Epidermal melanocyte (primary cell): ENCODE measurements around the gene HSP90AB1.

Source experiments
- DNase-seq: peaks from one replicate; pipeline ENCODE4 v3.0.0; 2011; ENCODE audit warnings: low spot score; ENCODE audit not compliant: insufficient read length

Gene HSP90AB1

GRCh38 chr6:44255105-44255808 lies 8.4 kb downstream of the HSP90AB1 start:
- no peak for DNase-seq

GRCh38 chr6:44255871-44256774 lies 9.2 kb downstream of the HSP90AB1 start:
- DNase-seq, result no peak

DNA sequence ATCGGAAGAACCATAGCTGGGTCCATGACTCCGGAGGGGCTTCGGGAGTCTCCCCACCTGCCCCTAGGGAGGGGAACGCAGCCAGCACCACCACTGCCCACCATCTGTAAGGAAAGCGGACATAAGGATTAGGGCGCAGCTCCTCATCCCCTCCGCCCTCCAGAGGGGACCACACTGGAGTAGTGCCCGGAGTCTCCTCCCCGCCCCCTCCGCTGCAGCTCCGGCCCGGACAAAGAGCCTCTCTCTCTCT lies 9.8 kb downstream of the HSP90AB1 start:
- DNase-seq, result no peak

- DNase-seq, result peak; percentile 88
These were observed 10.3 kb downstream of the HSP90AB1 start, which contains the start of gene SLC35B2 for GRCh38 chr6:44257025-44257752. SLC35B2 (minus strand) TSS chr6:44257528; CDS start chr6:44257410, 118 bp downstream.

DNA sequence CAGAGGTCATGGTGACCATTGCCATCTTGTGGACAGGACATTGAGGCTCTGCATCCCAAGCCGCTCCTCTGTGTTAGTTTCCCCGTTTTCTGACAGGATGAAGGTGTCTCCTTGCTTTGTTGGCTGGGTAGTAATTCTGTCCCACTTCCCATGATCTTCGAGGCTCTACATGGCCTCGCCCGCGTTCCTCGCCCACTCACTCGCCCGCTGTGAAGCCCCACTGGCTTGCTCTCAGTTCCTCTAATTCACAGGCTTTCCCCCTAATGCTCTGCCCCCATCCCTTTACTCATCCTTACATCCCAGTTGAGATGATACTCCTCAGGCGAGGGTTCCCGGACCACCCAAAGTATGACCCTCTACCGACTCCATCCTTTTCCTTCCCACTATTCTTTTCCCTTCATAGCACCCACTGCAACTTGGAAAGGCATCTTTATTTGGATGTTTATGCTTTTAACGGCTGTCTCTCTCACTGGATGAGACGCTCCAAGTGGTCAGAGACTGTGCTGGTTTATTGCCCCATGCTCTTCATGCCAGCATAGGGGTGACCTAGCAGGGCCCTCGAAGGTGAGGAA lies 10.9 kb downstream of the HSP90AB1 start:
- DNase-seq, result no peak

- no peak for DNase-seq
These were observed 11.5 kb downstream of the HSP90AB1 start for GRCh38 chr6:44258325-44258863.

DNA sequence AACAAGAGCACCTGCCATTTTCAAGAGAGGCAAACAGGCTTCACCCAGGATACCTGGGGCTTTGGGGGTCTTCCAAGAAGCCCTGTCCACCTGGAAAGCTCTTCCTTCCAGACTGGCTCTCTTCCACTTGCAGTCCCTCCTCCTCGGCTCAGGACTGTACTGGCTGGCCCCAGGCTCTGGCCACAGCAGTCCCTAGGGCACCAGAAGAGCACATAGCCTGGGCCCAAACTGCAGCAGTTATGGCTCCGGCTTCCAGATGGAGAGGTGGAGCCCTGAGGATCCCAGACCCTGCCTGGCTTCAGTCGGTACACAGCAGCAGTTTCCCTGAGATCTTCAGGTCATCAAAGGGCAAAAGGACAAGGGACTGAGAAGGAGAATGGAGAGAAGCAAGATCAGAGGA lies 12.0 kb downstream of the HSP90AB1 start:
- DNase-seq, result no peak

DNA sequence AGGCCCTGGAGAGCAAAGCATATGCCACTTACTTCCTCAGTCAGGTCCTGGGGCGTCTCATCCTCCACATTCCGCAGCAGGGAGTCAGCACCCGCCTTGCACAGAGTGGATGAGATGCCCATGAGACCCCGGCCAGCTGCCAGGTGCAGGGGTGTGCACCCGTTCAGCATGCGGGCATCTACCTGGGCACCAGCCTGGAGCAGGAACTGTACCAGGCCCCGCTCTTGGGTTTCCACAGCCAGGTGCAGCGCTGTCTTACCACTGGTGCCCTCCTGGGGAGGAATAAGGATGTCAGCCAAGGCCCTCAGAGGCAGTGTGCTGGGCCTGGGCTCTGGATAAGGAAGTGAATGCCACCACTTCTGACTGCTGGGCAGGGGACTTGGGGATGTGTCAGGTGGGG lies 13.1 kb downstream of the HSP90AB1 start:
- no peak for DNase-seq

DNA sequence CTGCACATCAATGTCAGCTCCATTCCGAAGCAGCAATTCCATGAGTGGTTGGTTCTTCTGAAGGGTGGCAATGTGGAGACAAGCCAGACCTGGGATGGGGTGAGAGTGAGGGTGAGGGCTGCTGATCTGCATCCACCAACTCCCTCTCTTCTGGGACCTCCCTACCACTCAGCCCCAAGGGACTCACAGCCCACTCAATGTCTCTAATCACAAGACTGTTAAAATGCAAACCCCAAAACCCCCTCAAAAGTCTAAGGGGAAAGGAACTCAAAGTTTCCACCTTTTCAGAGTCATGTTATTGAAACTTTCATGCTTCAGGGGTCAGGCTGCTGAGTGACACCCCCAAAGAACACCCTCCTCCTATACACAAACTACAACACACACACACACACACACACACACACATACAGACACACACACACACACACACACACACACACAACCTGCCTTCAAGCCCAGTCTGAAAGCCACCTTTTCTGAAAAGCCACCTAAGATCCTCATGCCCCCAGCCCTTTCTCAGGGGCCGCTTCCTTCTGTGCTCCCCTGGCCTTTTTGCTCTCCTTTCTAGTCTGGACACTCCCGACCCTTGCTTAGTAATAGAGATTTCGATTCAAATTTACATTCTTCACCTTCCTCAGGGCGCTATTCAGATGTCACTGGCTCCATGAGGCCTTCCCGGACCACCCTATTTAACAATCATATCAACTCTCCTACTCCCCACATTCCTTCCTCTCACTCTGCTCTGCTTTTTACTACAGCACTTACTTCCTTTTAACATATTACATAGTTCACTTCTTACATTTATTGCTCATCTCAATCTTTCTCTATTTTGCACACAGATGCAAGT lies 13.8 kb downstream of the HSP90AB1 start:
- no peak for DNase-seq

- no peak for DNase-seq
These were observed 14.7 kb downstream of the HSP90AB1 start for GRCh38 chr6:44261581-44261980.

GRCh38 chr6:44262467-44263353 lies 15.8 kb downstream of the HSP90AB1 start:
- no peak for DNase-seq

DNA sequence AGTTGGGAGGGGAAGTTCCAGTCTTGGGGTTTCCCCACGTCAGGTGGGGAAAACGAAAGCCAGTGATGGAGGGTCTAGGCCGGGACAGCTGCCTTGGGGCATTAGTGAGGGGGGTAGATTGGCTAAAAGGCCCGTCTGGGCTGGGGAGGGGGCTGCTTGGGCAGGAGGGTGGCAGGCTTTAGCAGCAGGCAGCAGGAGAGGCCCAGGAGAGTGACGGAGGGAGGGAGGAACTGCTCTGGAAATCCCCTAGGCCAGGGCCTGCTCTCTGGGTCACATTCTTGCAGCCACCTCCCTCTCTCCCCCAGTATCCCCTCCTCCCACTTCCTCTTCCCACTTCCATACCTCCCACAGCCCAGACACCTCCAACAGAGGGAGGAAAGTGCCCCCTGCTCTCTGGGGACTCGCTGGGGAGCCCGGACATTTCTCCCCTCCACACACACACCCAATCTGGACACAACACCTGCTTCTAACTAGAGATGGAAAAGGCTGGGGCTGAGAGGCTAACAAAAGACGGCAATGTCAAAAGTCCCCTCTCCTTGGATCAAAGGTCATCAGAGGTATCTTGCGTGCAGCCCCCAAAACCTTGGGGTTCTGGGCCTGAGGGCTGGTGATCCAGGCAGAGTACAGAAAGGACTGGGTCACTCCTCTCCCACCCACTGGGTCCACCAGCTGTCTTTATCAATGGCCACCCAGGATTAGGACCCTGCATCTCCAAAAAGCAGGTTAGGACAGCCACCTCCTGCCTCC lies 16.6 kb downstream of the HSP90AB1 start:
- no peak for DNase-seq

DNA sequence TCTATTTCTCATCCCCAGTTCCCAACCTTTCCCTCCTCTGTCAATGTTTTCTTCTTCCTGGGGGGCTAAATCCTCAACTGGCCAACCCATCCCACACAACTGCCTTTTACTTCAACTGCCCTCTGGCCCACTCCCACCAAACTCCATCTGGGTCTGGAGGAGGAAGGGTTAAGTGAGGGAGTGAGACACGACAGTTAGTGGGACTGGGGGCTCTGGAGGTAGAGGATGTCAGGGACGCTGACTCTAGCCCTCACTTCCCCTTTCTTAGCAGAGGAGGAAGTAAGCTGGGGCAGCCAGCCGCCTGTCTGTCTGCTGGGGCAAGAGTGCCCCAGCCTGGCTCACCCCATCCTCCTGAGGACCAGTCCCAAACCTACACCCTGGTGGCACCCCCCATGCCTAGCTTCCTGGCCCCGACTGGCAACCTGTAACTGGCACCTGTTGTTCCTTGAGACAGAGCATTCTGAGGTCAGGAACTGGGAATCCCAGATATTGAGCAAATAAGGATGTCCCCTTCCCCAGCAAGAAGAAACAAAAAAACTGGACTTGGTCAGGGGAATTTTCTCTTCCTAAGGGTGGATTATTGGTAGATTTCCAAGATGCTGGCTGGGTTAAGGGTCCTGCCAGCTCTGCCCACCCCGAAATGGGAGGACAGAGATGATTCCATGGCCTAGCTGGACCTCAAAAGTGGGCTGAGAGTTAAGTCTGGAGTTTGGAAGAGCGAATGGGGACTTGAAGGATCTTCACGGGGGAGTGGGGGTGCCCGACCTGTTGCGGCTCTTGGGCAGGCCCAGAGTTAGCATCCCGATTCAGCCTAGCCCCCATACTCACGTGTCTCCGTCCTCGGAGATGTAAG lies 17.5 kb downstream of the HSP90AB1 start:
- no peak for DNase-seq

DNA sequence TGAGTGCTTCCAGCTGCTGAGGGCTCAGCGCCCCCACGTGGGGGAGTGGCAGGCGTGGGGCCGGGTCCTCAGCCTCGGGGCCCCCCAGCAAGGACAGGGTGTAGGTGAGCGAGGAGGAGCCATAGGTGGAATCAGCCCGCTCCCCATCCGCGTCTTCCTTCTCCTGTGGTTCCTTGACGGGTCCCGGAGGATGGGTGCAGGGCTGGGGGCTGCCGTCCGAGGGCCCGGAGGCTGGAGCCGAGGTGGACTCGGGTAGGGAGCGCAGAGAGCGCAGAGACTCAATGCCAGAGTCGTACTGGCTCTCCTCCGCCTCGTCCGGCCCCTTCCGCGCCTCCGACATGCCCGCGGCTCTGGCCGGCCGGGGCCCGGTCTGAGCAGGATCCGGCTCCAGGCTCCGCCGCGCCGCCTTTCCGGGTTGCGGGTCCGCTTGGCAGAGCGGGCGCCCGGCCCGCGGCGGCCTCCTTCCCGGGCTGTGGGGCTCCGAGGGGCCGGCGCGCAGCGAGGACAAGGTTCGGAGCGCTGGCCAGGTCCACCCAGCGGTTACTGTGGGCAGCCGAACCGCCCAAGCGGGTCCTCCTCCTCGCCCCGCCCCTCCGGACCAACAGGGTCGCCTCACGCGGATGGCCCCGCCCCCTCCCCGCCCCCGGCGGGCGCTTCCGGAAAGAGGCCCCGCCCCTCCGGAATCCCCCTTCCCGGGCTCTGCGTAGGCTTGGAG lies 18.3 kb downstream of the HSP90AB1 start, which contains the start of gene NFKBIE:
Gene NFKBIE, minus strand, starts transcription at position 545 of the 715 bp plus-strand sequence. Its CDS starts 205 bp downstream, at position 340.
- DNase-seq, result peak; percentile 97

DNA sequence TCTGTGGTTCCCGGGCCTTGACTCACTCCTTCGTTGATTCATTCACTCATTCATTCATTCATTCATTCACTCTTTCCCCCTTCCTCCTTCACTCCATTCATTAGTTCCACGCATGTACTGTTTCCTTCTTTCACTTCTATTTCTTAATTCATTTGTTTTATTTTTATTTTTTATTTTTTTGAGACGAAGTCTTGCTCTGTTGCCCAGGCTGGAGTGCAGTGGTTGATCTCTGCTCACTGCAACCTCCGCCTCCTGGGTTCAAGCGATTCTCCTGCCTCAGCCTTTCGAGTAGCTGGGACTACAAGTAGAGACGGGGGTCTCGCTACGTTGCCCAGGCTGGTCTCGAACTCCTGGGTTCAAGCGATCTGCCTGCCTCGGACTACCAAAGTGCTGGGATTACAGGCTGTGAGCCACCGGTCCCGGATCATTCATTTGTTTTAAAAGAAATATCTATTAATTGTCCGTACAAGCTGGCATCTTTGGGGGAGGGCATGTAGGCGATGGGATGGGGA lies 18.9 kb downstream of the HSP90AB1 start:
- no peak for DNase-seq

DNA sequence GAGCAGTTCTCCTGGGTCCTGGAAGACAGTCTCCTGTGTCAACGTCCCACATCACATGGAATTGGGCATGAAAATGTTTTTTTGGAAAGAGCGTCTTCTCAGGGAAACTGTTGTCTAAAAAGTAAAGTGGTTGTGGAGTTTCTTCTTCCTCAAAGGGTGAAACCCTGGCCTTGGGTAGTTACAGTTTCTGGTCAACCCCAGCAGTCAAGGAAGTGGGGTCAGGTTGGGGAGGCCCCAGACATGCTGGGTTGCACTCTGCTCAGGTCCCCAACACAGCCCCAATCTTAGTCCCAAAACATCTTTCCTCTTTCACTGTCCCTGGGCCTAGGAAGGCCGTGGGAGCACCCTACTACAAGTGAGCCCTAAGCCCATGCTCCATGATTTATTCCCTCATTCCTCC lies 19.4 kb downstream of the HSP90AB1 start:
- no peak for DNase-seq

DNA sequence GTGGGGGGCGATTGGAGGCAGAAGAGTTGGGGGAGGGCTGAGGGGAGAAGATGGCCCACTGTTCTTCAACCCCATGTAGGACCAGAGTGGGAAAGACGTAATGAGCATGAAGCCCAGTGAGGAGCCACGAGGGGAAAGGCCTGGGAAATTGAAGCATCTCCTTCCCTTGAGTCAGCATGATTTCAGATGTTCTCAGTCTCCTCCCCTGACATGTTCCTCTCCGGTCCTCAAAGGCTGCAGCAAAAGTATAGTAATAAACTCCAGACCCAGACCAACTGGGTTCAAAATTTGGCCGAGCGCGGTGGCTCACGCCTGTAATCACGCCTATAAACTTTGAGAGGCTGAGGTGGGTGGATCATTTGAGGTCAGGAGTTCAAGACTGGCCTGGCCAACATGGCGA lies 20.4 kb downstream of the HSP90AB1 start:
- no peak for DNase-seq
